Testis (tissue), 3 donors: ENCODE data around the gene HRC. TPM values are rescaled to one million over a fixed set of nuclear protein-coding genes. Genes with fewer than 3 reads are reported as not detected.

Experiments used
- DNase-seq: peaks from one replicate; pipeline ENCODE4 v3.0.0-alpha.2; 2019
- H3K27ac ChIP-seq, 2 donors: fragments of 200-600 bp; sonication (generic); one replicate each; pipeline ENCODE4 v1.5.1; 2019
- H3K27me3 ChIP-seq: fragments of 200-600 bp; sonication (generic); one replicate; pipeline ENCODE4 v1.5.1; 2019
- H3K36me3 ChIP-seq: fragments of 200-600 bp; sonication (generic); one replicate; pipeline ENCODE4 v1.5.1; 2017; ENCODE audit warnings: low read depth; ENCODE audit errors: missing control alignments
- H3K4me1 ChIP-seq: fragments of 200-600 bp; sonication (generic); one replicate; pipeline ENCODE4 v1.5.1; 2019
- H3K4me3 ChIP-seq, 2 donors: fragments of 200-600 bp; sonication (generic); one replicate each; pipeline ENCODE4 v1.5.1; 2017 to 2019
- H3K9me3 ChIP-seq: fragments of 200-600 bp; sonication (generic); one replicate; pipeline ENCODE4 v1.5.1; 2017
- CTCF ChIP-seq, 3 experiments: fragments of 450-650 bp in 2 of 3; fragments of 200-600 bp in 1 of 3; sonication (generic) in 1 of 3; IDR thresholded peaks; one replicate each; pipeline ENCODE4 v1.5.1; 2016 to 2019; ENCODE audit warnings: antibody characterized with exemption in 3 of 3, mild to moderate bottlenecking in 2 of 3, moderate library complexity in 1 of 3
- POLR2A ChIP-seq: fragments of 450-650 bp; IDR thresholded peaks from one replicate; pipeline ENCODE4 v1.6.1; 2017; ENCODE audit warnings: antibody characterized with exemption, mild to moderate bottlenecking, moderate library complexity
- WGBS, 2 donors: methylation state at CpG; one replicate each; pipeline ENCODE4 v1.1.5; 2018; 5-methylcytosine and 5-hydroxymethylcytosine counted together
- intact Hi-C: fragments of 100-400 bp; cut with DNase I; formaldehyde crosslinking; loops from one replicate; pipeline ENCODE4 v1.15.1; 2023; ENCODE audit warnings: low total_unique reads
- polyA plus RNA-seq: library from polyadenylated mRNA; stranded (reverse); fragments of 350-450 nt; fragmentation: Illumina TruSeq; extraction: RNeasy Lipid Tissue Mini Kit (QIAGEN cat#74804); gene quantifications from one replicate; pipeline ENCODE4 v1.2.3, GENCODE V29; 2014; ENCODE audit warnings: low read depth, low replicate concordance; ENCODE audit not compliant: insufficient read depth
- total RNA-seq, 2 donors: library from RNA; depleted of rRNA; stranded (reverse); fragments of >200 nt; gene quantifications; one replicate each; pipeline ENCODE4 v1.2.3, GENCODE V29; 2016

The HRC gene
- total and polyA plus RNA-seq, 3 donors from 2014 or later: 1.8 to 5.4 (median 4.1) TPM

GRCh38 chr19:49196527-49197240 lies 41.5 kb upstream of the HRC start:
- WGBS, 2 donors: 50 to 60% methylated on average over 6 to 40 of the region's 40 CpGs
- no peak overlapping the region for H3K27ac ChIP-seq
- H3K4me1 ChIP-seq: no peaks in the 10 kb centered on the region
- no peaks in the 10 kb centered on the region for H3K9me3 ChIP-seq
- no peaks in the 10 kb centered on the region for H3K27me3 ChIP-seq
- no peak for DNase-seq
- intact Hi-C loops: no loop called here
- peak overlapping the region in 1 of 2 donors; percentile 21 for H3K4me3 ChIP-seq
- peaks cover 2% of the 10 kb centered on the region for H3K36me3 ChIP-seq
- TF ChIP-seq POLR2A (no peak), CTCF (IDR thresholded peaks at IDR 0.05) (no peak)

- intact Hi-C loops: no loop called here
- H3K9me3 ChIP-seq: no peaks in the 10 kb centered on the region
- no peak for DNase-seq
- H3K27ac ChIP-seq: no peak overlapping the region
- H3K4me1 ChIP-seq: no peaks in the 10 kb centered on the region
- WGBS, 2 donors: 94 to 96% methylated on average over 4 of the region's 4 CpGs
- H3K27me3 ChIP-seq: no peaks in the 10 kb centered on the region
- H3K36me3 ChIP-seq: peaks cover 3% of the 10 kb centered on the region
- TF ChIP-seq CTCF (IDR thresholded peaks at IDR 0.05): no peak
- TF ChIP-seq POLR2A: no peak
- H3K4me3 ChIP-seq: no peak overlapping the region
Observed at GRCh38 chr19:49194408-49194807, 39.2 kb upstream of the HRC start.

GRCh38 chr19:49193822-49194394 lies 38.7 kb upstream of the HRC start:
- WGBS, 2 donors: 92% methylated on average over 6 of the region's 6 CpGs
- no peak for DNase-seq
- TF ChIP-seq POLR2A (no peak), CTCF (IDR thresholded peaks at IDR 0.05) (no peak)
- Histone ChIP-seq H3K27ac (no peak overlapping the region), H3K9me3 (no peaks in the 10 kb centered on the region), H3K36me3 (peaks cover 3% of the 10 kb centered on the region), H3K27me3 (no peaks in the 10 kb centered on the region), H3K4me3 (no peak overlapping the region), H3K4me1 (no peaks in the 10 kb centered on the region)
- intact Hi-C loops: no loop called here

- Histone ChIP-seq H3K9me3 (no peaks in the 10 kb centered on the region), H3K27ac (no peak overlapping the region), H3K36me3 (peaks cover 3% of the 10 kb centered on the region), H3K4me3 (no peak overlapping the region), H3K4me1 (no peaks in the 10 kb centered on the region), H3K27me3 (no peaks in the 10 kb centered on the region)
- no peak for DNase-seq
- intact Hi-C loops: no loop called here
- TF ChIP-seq POLR2A: no peak
- 70 to 86% methylated on average over 3 of the region's 3 CpGs for WGBS, 2 donors
Observed at GRCh38 chr19:49190781-49191180, 35.6 kb upstream of the HRC start.

GRCh38 chr19:49189259-49189658 lies 34.1 kb upstream of the HRC start:
- Histone ChIP-seq H3K9me3 (no peaks in the 10 kb centered on the region), H3K27me3 (no peaks in the 10 kb centered on the region), H3K4me1 (no peaks in the 10 kb centered on the region), H3K36me3 (peaks cover 3% of the 10 kb centered on the region), H3K4me3 (peak overlapping the region in 1 of 2 donors; percentile 20), H3K27ac (no peak overlapping the region)
- intact Hi-C loops: no loop called here
- no peak for TF ChIP-seq CTCF (IDR thresholded peaks at IDR 0.05)
- no peak for TF ChIP-seq POLR2A
- WGBS, 2 donors: 59 to 73% methylated on average over 5 of the region's 5 CpGs
- DNase-seq: no peak
